Activated naive CD4-positive, alpha-beta T cell treated with anti-CD3 and anti-CD28 coated beads for 36 hours (primary cell): ENCODE results near the gene NPM3. TPM values are rescaled to one million over a fixed set of nuclear protein-coding genes. Genes with fewer than 3 reads are reported as not detected.

Source experiments
- CTCF ChIA-PET: fragments of 350-600 bp; sonication (Branson Sonifier 250); formaldehyde crosslinking; loops from one replicate; lab custom pipeline; 2021; ENCODE audit warnings: antibody characterized with exemption; lab: Charles Lee
- DNase-seq: peaks from one replicate; pipeline ENCODE4 v3.0.0-alpha.2; 2020
- H3K27ac Mint-ChIP-seq: one replicate; pipeline ENCODE4 v1.8.0; 2021; ENCODE audit warnings: mild to moderate bottlenecking, mixed read lengths
- H3K27me3 Mint-ChIP-seq: one replicate; pipeline ENCODE4 v1.8.0; 2021; ENCODE audit warnings: low read depth, mixed read lengths
- H3K36me3 Mint-ChIP-seq: one replicate; pipeline ENCODE4 v1.8.0; 2021; ENCODE audit warnings: low read depth, mixed read lengths
- H3K4me1 Mint-ChIP-seq: one replicate; pipeline ENCODE4 v1.8.0; 2021; ENCODE audit warnings: low read depth, mixed read lengths
- H3K4me3 Mint-ChIP-seq: one replicate; pipeline ENCODE4 v1.8.0; 2021; ENCODE audit warnings: mild to moderate bottlenecking, moderate library complexity, mixed read lengths
- H3K9me3 Mint-ChIP-seq: one replicate; pipeline ENCODE4 v1.8.0; 2021; ENCODE audit warnings: mixed read lengths
- intact Hi-C: fragments of 100-400 bp; cut with micrococcal nuclease; formaldehyde crosslinking; loops from one replicate; pipeline ENCODE4 v1.15.1; 2023
- total RNA-seq, 2 experiments: library from RNA; stranded (reverse); gene quantifications; one replicate each; pipeline ENCODE4 v1.2.3, GENCODE V29; 2021

NPM3 gene
- total RNA-seq, result 100 to 1,000 TPM; 213 to 230 TPM

- intact Hi-C loops, result loop anchor here (1.0 to 5.0 kb wide), 5 partner anchors 35 to 431 kb away; partner anchors contain the start of genes BTRC, FBXW4, HPS6 and OGA
- H3K27me3 Mint-ChIP-seq, result peaks cover 9% of the 10 kb centered on the region
- peak; percentile 94 for DNase-seq
- peaks cover 57% of the 10 kb centered on the region for H3K4me1 Mint-ChIP-seq
- CTCF ChIA-PET, result interaction anchor here (0.6 to 5.1 kb wide), 14 partner anchors 10 to 590 kb away, joined by 3 to 91 read pairs (median 3); no protein-coding TSS in a partner anchor
- no peaks in the 10 kb centered on the region for H3K9me3 Mint-ChIP-seq
- H3K27ac Mint-ChIP-seq, result peak within 1 kb of the TSS; percentile 97
- peaks cover 37% of the 10 kb centered on the region for H3K36me3 Mint-ChIP-seq
- peak within 1 kb of the TSS; percentile 100 for H3K4me3 Mint-ChIP-seq
Observed at GRCh38 chr10:101782811-101783735, at the start of gene NPM3. Gene NPM3, minus strand, starts transcription at chr10:101783446. Its CDS starts 56 bp downstream, at chr10:101783390.

GRCh38 chr10:101832325-101832771 is 49.1 kb upstream of the NPM3 start:
- Mint-ChIP-seq H3K27me3 (no peaks in the 10 kb centered on the region), H3K9me3 (no peaks in the 10 kb centered on the region), H3K27ac (no peak overlapping the region), H3K4me1 (peaks cover 53% of the 10 kb centered on the region), H3K4me3 (no peak overlapping the region), H3K36me3 (no peaks in the 10 kb centered on the region)
- intact Hi-C loops, result no loop called here
- DNase-seq, result no peak
- CTCF ChIA-PET, result interaction anchor here (1.3 kb wide), 1 partner anchor 9 kb away, joined by 5 read pairs; no protein-coding TSS in a partner anchor

- Mint-ChIP-seq H3K9me3 (no peaks in the 10 kb centered on the region), H3K4me3 (peak overlapping the region; percentile 72), H3K27me3 (no peaks in the 10 kb centered on the region), H3K4me1 (peaks cover 53% of the 10 kb centered on the region), H3K36me3 (no peaks in the 10 kb centered on the region), H3K27ac (peak overlapping the region; percentile 84)
- no peak for DNase-seq
- CTCF ChIA-PET, result no interaction called here
- intact Hi-C loops, result no loop called here
Observed at GRCh38 chr10:101831169-101831811, 48.0 kb upstream of the NPM3 start.

GRCh38 chr10:101830322-101831168 is 47.3 kb upstream of the NPM3 start:
- DNase-seq, result peak; percentile 88
- peak overlapping the region; percentile 84 for H3K27ac Mint-ChIP-seq
- no peaks in the 10 kb centered on the region for H3K27me3 Mint-ChIP-seq
- intact Hi-C loops, result loop anchor here (1.0 kb wide), 1 partner anchor 12 kb away; the partner anchor contains the start of gene OGA
- peaks cover 48% of the 10 kb centered on the region for H3K4me1 Mint-ChIP-seq
- no peaks in the 10 kb centered on the region for H3K9me3 Mint-ChIP-seq
- CTCF ChIA-PET, result no interaction called here
- peak overlapping the region; percentile 72 for H3K4me3 Mint-ChIP-seq
- H3K36me3 Mint-ChIP-seq, result no peaks in the 10 kb centered on the region

GRCh38 chr10:101829561-101830315 is 46.5 kb upstream of the NPM3 start:
- intact Hi-C loops, result loop anchor here (1.0 kb wide), 1 partner anchor 11 kb away; the partner anchor contains the start of gene OGA
- CTCF ChIA-PET, result no interaction called here
- Mint-ChIP-seq H3K36me3 (no peaks in the 10 kb centered on the region), H3K27me3 (no peaks in the 10 kb centered on the region), H3K9me3 (no peaks in the 10 kb centered on the region), H3K4me3 (peak overlapping the region; percentile 72), H3K4me1 (peaks cover 43% of the 10 kb centered on the region), H3K27ac (peak overlapping the region; percentile 71)
- peak; percentile 63 for DNase-seq

- DNase-seq, result no peak
- Mint-ChIP-seq H3K9me3 (no peaks in the 10 kb centered on the region), H3K4me3 (no peak overlapping the region), H3K27me3 (no peaks in the 10 kb centered on the region), H3K27ac (no peak overlapping the region), H3K36me3 (no peaks in the 10 kb centered on the region), H3K4me1 (peaks cover 36% of the 10 kb centered on the region)
- intact Hi-C loops, result no loop called here
- CTCF ChIA-PET, result no interaction called here
Observed at GRCh38 chr10:101828766-101829551, 45.7 kb upstream of the NPM3 start.

- no peak overlapping the region for H3K4me3 Mint-ChIP-seq
- CTCF ChIA-PET, result interaction anchor here (0.8 to 1.7 kb wide), 2 partner anchors 8 to 11 kb away, joined by 4 to 6 read pairs; no protein-coding TSS in a partner anchor
- H3K27me3 Mint-ChIP-seq, result no peaks in the 10 kb centered on the region
- DNase-seq, result no peak
- peaks cover 28% of the 10 kb centered on the region for H3K4me1 Mint-ChIP-seq
- H3K36me3 Mint-ChIP-seq, result no peaks in the 10 kb centered on the region
- no peaks in the 10 kb centered on the region for H3K9me3 Mint-ChIP-seq
- no peak overlapping the region for H3K27ac Mint-ChIP-seq
- intact Hi-C loops, result no loop called here
Observed at GRCh38 chr10:101827919-101828600, 44.8 kb upstream of the NPM3 start.

GRCh38 chr10:101826852-101827434 is 43.7 kb upstream of the NPM3 start:
- no peak for DNase-seq
- Mint-ChIP-seq H3K36me3 (peaks cover 2% of the 10 kb centered on the region), H3K27me3 (no peaks in the 10 kb centered on the region), H3K4me1 (peaks cover 23% of the 10 kb centered on the region), H3K9me3 (no peaks in the 10 kb centered on the region), H3K4me3 (no peak overlapping the region), H3K27ac (peak overlapping the region; percentile 16)
- CTCF ChIA-PET, result interaction anchor here (0.8 to 1.7 kb wide), 2 partner anchors 9 to 10 kb away, joined by 4 to 6 read pairs; no protein-coding TSS in a partner anchor
- intact Hi-C loops, result no loop called here

GRCh38 chr10:101824736-101825135 is 41.5 kb upstream of the NPM3 start:
- CTCF ChIA-PET, result interaction anchor here (0.6 to 1.3 kb wide), 2 partner anchors 17 to 196 kb away, joined by 3 to 4 read pairs; no protein-coding TSS in a partner anchor
- Mint-ChIP-seq H3K27me3 (no peaks in the 10 kb centered on the region), H3K4me3 (no peak overlapping the region), H3K4me1 (peaks cover 9% of the 10 kb centered on the region), H3K9me3 (no peaks in the 10 kb centered on the region), H3K36me3 (peaks cover 2% of the 10 kb centered on the region), H3K27ac (no peak overlapping the region)
- no peak for DNase-seq
- intact Hi-C loops, result no loop called here
